Nucleus accumbens (tissue), 56 donors: Measurements from ENCODE around the gene STOX2.
"Not testable (repeated sequence)": the region's sequence is repeated elsewhere in the genome, so short reads cannot be mapped to it uniquely, and the experiment has no call there.

Experiments
- DNase-seq, 56 donors: peaks; one replicate each; lab custom pipeline; 2025; lab: John Stamatoyannopoulos, UW

STOX2 gene

GRCh38 chr4:184016759-184017668 lies 111.9 kb downstream of the STOX2 start:
- DNase-seq, result peak in 11 of 56 donors; percentile 2 to 29 (median 9)

- no peak for DNase-seq
Measured at GRCh38 chr4:184019076-184019475, 114.0 kb downstream of the STOX2 start.

- no peak for DNase-seq
Measured at GRCh38 chr4:184019667-184020623, 114.8 kb downstream of the STOX2 start.

GRCh38 chr4:184021389-184021788 lies 116.3 kb downstream of the STOX2 start:
- no peak for DNase-seq

- no peak for DNase-seq
Measured at GRCh38 chr4:184022679-184023383, 117.7 kb downstream of the STOX2 start.

GRCh38 chr4:184024637-184025036 lies 119.5 kb downstream of the STOX2 start:
- no peak for DNase-seq

- DNase-seq, result no peak
Measured at GRCh38 chr4:184028561-184029374, 123.7 kb downstream of the STOX2 start.

- DNase-seq, result no peak
Measured at GRCh38 chr4:184030036-184030435, 124.9 kb downstream of the STOX2 start.

- no peak for DNase-seq
Measured at GRCh38 chr4:184030764-184031163, 125.7 kb downstream of the STOX2 start.

GRCh38 chr4:184032091-184032490 lies 127.0 kb downstream of the STOX2 start:
- no peak for DNase-seq

- DNase-seq, result peak in 1 of 56 donors; percentile 3
Measured at GRCh38 chr4:184039963-184040383, 134.9 kb downstream of the STOX2 start.

- DNase-seq, result no peak
Measured at GRCh38 chr4:184041156-184041555, 136.0 kb downstream of the STOX2 start.

GRCh38 chr4:184046148-184046547 lies 141.0 kb downstream of the STOX2 start:
- DNase-seq, result no peak

- DNase-seq, result not testable (repeated sequence)
Measured at GRCh38 chr4:184051262-184051661, 146.2 kb downstream of the STOX2 start.

GRCh38 chr4:184052616-184053015 lies 147.5 kb downstream of the STOX2 start:
- no peak for DNase-seq

GRCh38 chr4:184053434-184053833 lies 148.3 kb downstream of the STOX2 start:
- DNase-seq, result no peak

- no peak for DNase-seq
Measured at GRCh38 chr4:184056877-184057276, 151.8 kb downstream of the STOX2 start.

- DNase-seq, result no peak
Measured at GRCh38 chr4:184058026-184058425, 152.9 kb downstream of the STOX2 start.

- DNase-seq, result no peak
Measured at GRCh38 chr4:184059099-184059498, 154.0 kb downstream of the STOX2 start.

- DNase-seq, result no peak
Measured at GRCh38 chr4:184061582-184061981, 156.5 kb downstream of the STOX2 start.
